NCI-H345 treated with DMSO at 0.1 percent for 48 hours (cell line): ENCODE data around the gene OR2J2.
"Not testable (repeated sequence)": the region's sequence is repeated elsewhere in the genome, so short reads cannot be mapped to it uniquely, and the experiment has no call there.

Experiments used
- DNase-seq: peaks from one replicate; lab custom pipeline; 2025; ENCODE audit not compliant: unreplicated experiment; lab: John Stamatoyannopoulos, UW

Gene OR2J2

DNA sequence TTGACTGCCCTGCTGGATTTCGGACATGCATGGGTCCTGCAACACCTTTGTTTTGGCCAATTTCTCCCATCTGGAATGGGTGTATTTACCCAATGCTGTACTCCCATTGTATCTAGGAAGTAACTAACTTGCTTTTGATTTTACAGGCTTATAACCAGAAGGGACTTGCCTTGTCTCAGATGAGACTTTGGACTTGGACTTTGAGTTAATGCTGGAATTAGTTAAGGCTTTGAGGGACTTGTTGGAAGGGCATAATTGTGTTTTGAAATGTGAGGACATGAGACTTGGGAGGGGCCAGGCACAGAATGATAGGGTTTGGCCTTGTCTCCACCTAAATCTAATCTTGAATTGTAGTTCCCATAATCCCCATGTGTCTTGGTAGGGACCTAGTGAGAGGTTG, 47.3 kb downstream of the OR2J2 start:
- DNase-seq, result not testable (repeated sequence)
